Lower lobe of right lung (tissue), 2 donors: ENCODE measurements around the gene LNP1. TPM values are rescaled to one million over a fixed set of nuclear protein-coding genes. Genes with fewer than 3 reads are reported as not detected.

Source experiments
- ATAC-seq, 2 donors: fragments of 200-7000 bp; cut with Tn5 transposase; one replicate each; pipeline ENCODE4 v1.9.1; 2020 to 2022; ENCODE audit warnings: mild to moderate bottlenecking in 2 of 2, moderate library complexity in 2 of 2
- DNase-seq: peaks from one replicate; pipeline ENCODE4 v3.0.0-alpha.2; 2020
- H3K27ac ChIP-seq: fragments of 200-600 bp; one replicate; pipeline ENCODE4 v1.8.0; 2022
- H3K27me3 ChIP-seq: fragments of 200-600 bp; one replicate; pipeline ENCODE4 v1.8.0; 2022; ENCODE audit warnings: low read depth
- H3K36me3 ChIP-seq: fragments of 200-600 bp; one replicate; pipeline ENCODE4 v1.8.0; 2022; ENCODE audit warnings: mild to moderate bottlenecking
- H3K4me1 ChIP-seq: fragments of 200-600 bp; one replicate; pipeline ENCODE4 v1.8.0; 2022
- H3K4me3 ChIP-seq: fragments of 200-600 bp; one replicate; pipeline ENCODE4 v1.8.0; 2022; ENCODE audit warnings: mild to moderate bottlenecking
- H3K9me3 ChIP-seq: fragments of 200-600 bp; one replicate; pipeline ENCODE4 v1.8.0; 2022
- CTCF ChIP-seq: fragments of 200-600 bp; IDR thresholded peaks from one replicate; pipeline ENCODE4 v1.8.0; 2022; ENCODE audit warnings: antibody characterized with exemption, mild to moderate bottlenecking
- intact Hi-C: fragments of 100-400 bp; cut with DNase I; formaldehyde crosslinking; loops from one replicate; pipeline ENCODE4 v1.11.0; 2022
- total RNA-seq: library from RNA; stranded (reverse); fragmentation: NEBNext Ultra II Directional; extraction: Animal tissue kit (Norgen Biotek cat#: 25700); gene quantifications from one replicate; pipeline ENCODE4 v1.2.1, GENCODE V29; 2021
- donor health status: DM: no; HTN: yes; CAD: no; lungs with severe emphysema.

Gene LNP1
- total RNA-seq, 1 donor from 2014 or later = 2.0 TPM

- Histone ChIP-seq H3K9me3 (no peaks in the 10 kb centered on the region), H3K4me1 (no peaks in the 10 kb centered on the region), H3K27ac (no peak overlapping the region), H3K36me3 (no peaks in the 10 kb centered on the region), H3K27me3 (no peaks in the 10 kb centered on the region), H3K4me3 (no peak overlapping the region)
- DNase-seq = no peak
- TF ChIP-seq CTCF = no peak
- ATAC-seq = no peak
- intact Hi-C loops = no loop called here
These were observed 56.5 kb downstream of the LNP1 start for GRCh38 chr3:100457811-100458210.

GRCh38 chr3:100458814-100459213 is 57.5 kb downstream of the LNP1 start:
- intact Hi-C loops = no loop called here
- no peak for DNase-seq
- Histone ChIP-seq H3K4me1 (no peaks in the 10 kb centered on the region), H3K27me3 (no peaks in the 10 kb centered on the region), H3K36me3 (no peaks in the 10 kb centered on the region), H3K27ac (no peak overlapping the region), H3K9me3 (no peaks in the 10 kb centered on the region), H3K4me3 (no peak overlapping the region)
- no peak for TF ChIP-seq CTCF
- ATAC-seq = no peak

- H3K4me1 ChIP-seq = no peaks in the 10 kb centered on the region
- no peaks in the 10 kb centered on the region for H3K36me3 ChIP-seq
- no peak for DNase-seq
- ATAC-seq = peak; percentile 85 to 90
- H3K4me3 ChIP-seq = no peak overlapping the region
- H3K27me3 ChIP-seq = no peaks in the 10 kb centered on the region
- H3K27ac ChIP-seq = no peak overlapping the region
- intact Hi-C loops = loop anchor here (10.0 kb wide), 1 partner anchor 122 kb away; no protein-coding TSS in a partner anchor
- H3K9me3 ChIP-seq = no peaks in the 10 kb centered on the region
- peak; percentile 68 for TF ChIP-seq CTCF
These were observed 61.7 kb downstream of the LNP1 start for GRCh38 chr3:100463002-100463401.

- Histone ChIP-seq H3K27me3 (no peaks in the 10 kb centered on the region), H3K9me3 (no peaks in the 10 kb centered on the region), H3K4me3 (no peak overlapping the region), H3K4me1 (no peaks in the 10 kb centered on the region), H3K36me3 (no peaks in the 10 kb centered on the region), H3K27ac (no peak overlapping the region)
- ATAC-seq (no peak), DNase-seq (no peak)
- no peak for TF ChIP-seq CTCF
- intact Hi-C loops = loop anchor here (10.0 kb wide), 1 partner anchor 121 kb away; no protein-coding TSS in a partner anchor
These were observed 62.4 kb downstream of the LNP1 start for GRCh38 chr3:100463646-100464155.

GRCh38 chr3:100465892-100466777 is 64.8 kb downstream of the LNP1 start:
- Histone ChIP-seq H3K36me3 (no peaks in the 10 kb centered on the region), H3K27ac (no peak overlapping the region), H3K4me3 (no peak overlapping the region), H3K9me3 (no peaks in the 10 kb centered on the region), H3K4me1 (no peaks in the 10 kb centered on the region), H3K27me3 (no peaks in the 10 kb centered on the region)
- ATAC-seq (peak in 1 of 2 donors; percentile 42), DNase-seq (no peak)
- intact Hi-C loops = loop anchor here (10.0 kb wide), 1 partner anchor 119 kb away; no protein-coding TSS in a partner anchor
- no peak for TF ChIP-seq CTCF
